CD4-positive, CD25-positive, alpha-beta regulatory T cell (primary cell): ENCODE results near the gene CAPRIN2. TPM values are rescaled to one million over a fixed set of nuclear protein-coding genes. Genes with fewer than 3 reads are reported as not detected.

Experiments
- ATAC-seq, 2 donors: fragments of 150-1000 bp; cut with Tn5 transposase; one replicate each; pipeline ENCODE4 v1.10.0; 2021; ENCODE audit warnings: low read depth in 2 of 2, moderate number of reproducible peaks in 2 of 2, moderate library complexity in 1 of 2
- DNase-seq, 3 donors: peaks; one replicate each; pipeline versions ENCODE4 v3.0.0 to v3.0.0-alpha.2; 2012 to 2022; ENCODE audit warnings: mixed read lengths in 1 of 3
- H3K27ac ChIP-seq: one replicate; pipeline ENCODE4 v1.7.0; 2013; ENCODE audit warnings: mild to moderate bottlenecking, low read length; ENCODE audit not compliant: insufficient read depth, poor library complexity, severe bottlenecking
- H3K27me3 ChIP-seq: one replicate; pipeline ENCODE4 v1.7.0; 2013; ENCODE audit warnings: low read length; ENCODE audit not compliant: control insufficient read depth, insufficient read depth
- H3K36me3 ChIP-seq: one replicate; pipeline ENCODE4 v1.7.0; 2013; ENCODE audit warnings: mild to moderate bottlenecking, low read length, moderate library complexity; ENCODE audit not compliant: control insufficient read depth, insufficient read depth
- H3K4me1 ChIP-seq: 2 replicates; pipeline ENCODE4 v1.7.0; 2013; ENCODE audit warnings: mild to moderate bottlenecking, low read length; ENCODE audit not compliant: insufficient read depth, control insufficient read depth, poor library complexity, severe bottlenecking
- H3K4me3 ChIP-seq: one replicate; pipeline ENCODE4 v1.7.0; 2013; ENCODE audit warnings: low read depth, mild to moderate bottlenecking, low read length, moderate library complexity
- H3K9me3 ChIP-seq, 2 experiments: 1 replicate in 1 of 2; 2 replicates in 1 of 2; pipeline ENCODE4 v1.7.0; 2013; ENCODE audit warnings: low read length in 2 of 2, mild to moderate bottlenecking in 1 of 2, moderate library complexity in 1 of 2; ENCODE audit not compliant: control insufficient read depth in 2 of 2
- H3K27ac Mint-ChIP-seq, 3 donors: one replicate each; pipeline ENCODE4 v1.8.0; 2020 to 2022; ENCODE audit warnings: mild to moderate bottlenecking in 3 of 3, mixed read lengths in 3 of 3, moderate library complexity in 2 of 3
- H3K27me3 Mint-ChIP-seq: one replicate; pipeline ENCODE4 v1.8.0; 2022; ENCODE audit warnings: mild to moderate bottlenecking, mixed read lengths
- H3K36me3 Mint-ChIP-seq: one replicate; pipeline ENCODE4 v1.8.0; 2020; ENCODE audit warnings: mixed read lengths
- H3K4me1 Mint-ChIP-seq, 4 donors: one replicate each; pipeline ENCODE4 v1.8.0; 2020 to 2022; ENCODE audit warnings: mixed read lengths in 4 of 4, mild to moderate bottlenecking in 1 of 4
- H3K4me3 Mint-ChIP-seq, 4 donors: one replicate each; pipeline ENCODE4 v1.8.0; 2020 to 2022; ENCODE audit warnings: mild to moderate bottlenecking in 4 of 4, mixed read lengths in 4 of 4, moderate library complexity in 3 of 4
- H3K9me3 Mint-ChIP-seq, 7 donors: one replicate each; pipeline ENCODE4 v1.8.0; 2020 to 2022; ENCODE audit warnings: mixed read lengths in 7 of 7, mild to moderate bottlenecking in 3 of 7, moderate library complexity in 2 of 7
- polyA plus RNA-seq, 4 donors: library from polyadenylated mRNA; unstranded; fragments of 300-500 nt; fragmentation: Illumina TruSeq; gene quantifications; one replicate each; pipeline ENCODE4 v1.2.3, GENCODE V29; 2021
- total RNA-seq: library from RNA; stranded (reverse); gene quantifications from one replicate; pipeline ENCODE4 v1.2.3, GENCODE V29; 2022

The CAPRIN2 gene
- total and polyA plus RNA-seq, 5 donors from 2014 or later = 5.6 to 29.9 (median 9.7) TPM

DNA sequence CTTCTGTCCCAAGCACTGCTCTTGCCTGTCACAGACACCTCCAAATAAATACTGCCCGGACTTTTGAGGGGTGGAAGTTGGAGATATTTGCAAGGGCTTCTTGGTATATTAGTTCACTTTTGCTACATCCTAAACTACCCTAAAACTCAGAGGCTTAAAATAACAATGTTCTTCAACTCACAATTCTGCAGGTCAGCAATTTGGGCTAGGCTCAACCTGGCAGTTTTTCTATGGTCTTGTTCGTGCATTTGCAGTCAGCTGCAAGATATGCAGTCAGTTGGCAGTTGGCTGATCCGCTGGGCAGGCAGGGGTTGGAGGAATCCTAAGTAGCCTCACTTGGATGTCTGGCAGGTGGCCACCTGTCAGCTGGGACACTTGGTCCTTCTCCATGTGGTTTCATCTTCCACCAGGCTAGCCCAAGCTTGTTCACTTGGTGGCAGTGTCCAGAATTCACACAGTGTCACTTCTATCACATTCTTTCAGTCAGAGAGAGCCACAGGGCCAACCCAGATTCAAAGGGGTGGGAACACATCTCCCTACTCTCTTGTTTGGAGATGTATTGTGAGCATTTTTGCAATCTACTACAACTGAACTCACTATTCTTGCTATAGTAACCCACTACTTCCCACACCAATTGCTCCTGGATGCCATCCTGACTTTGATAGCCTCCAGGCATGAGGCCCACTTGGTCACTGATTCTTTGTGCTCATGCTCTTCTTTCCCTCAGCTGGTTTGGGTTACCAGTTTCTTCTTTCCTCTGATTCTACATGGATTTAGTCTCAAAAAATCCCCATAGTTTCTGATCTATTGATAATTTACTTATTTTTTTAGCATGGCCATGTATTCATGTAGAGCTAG, 27.8 kb upstream of the CAPRIN2 start:
- Histone ChIP-seq H3K36me3 (no peaks in the 10 kb centered on the region), H3K9me3 (no peaks in the 10 kb centered on the region), H3K4me1 (no peaks in the 10 kb centered on the region), H3K27ac (no peak overlapping the region), H3K4me3 (no peak overlapping the region), H3K27me3 (peaks cover 10% of the 10 kb centered on the region)
- Mint-ChIP-seq H3K9me3 (peaks cover 0 to 4% (median 0%) of the 10 kb centered on the region in 7 donors), H3K27me3 (peaks cover 36% of the 10 kb centered on the region), H3K4me1 (no peaks in the 10 kb centered on the region), H3K27ac (no peak overlapping the region), H3K4me3 (no peak overlapping the region), H3K36me3 (no peaks in the 10 kb centered on the region)
- ATAC-seq = no peak
- DNase-seq = no peak

GRCh38 chr12:30779578-30779977, 24.8 kb upstream of the CAPRIN2 start:
- no peaks in the 10 kb centered on the region for H3K4me1 Mint-ChIP-seq

GRCh38 chr12:30779178-30779577, 24.4 kb upstream of the CAPRIN2 start:
- H3K4me3 ChIP-seq = no peak overlapping the region
- peaks cover 30% of the 10 kb centered on the region for H3K27me3 Mint-ChIP-seq
- ATAC-seq = no peak

More at GRCh38 chr12:30779578-30779977, 24.8 kb upstream of the CAPRIN2 start:
- Mint-ChIP-seq H3K9me3 (peaks cover 0 to 4% (median 2%) of the 10 kb centered on the region in 7 donors), H3K27me3 (peaks cover 32% of the 10 kb centered on the region), H3K4me3 (no peak overlapping the region), H3K36me3 (no peaks in the 10 kb centered on the region), H3K27ac (no peak overlapping the region)
- Histone ChIP-seq H3K27ac (no peak overlapping the region), H3K36me3 (no peaks in the 10 kb centered on the region), H3K9me3 (peaks cover 4 to 9% of the 10 kb centered on the region in 2 experiments), H3K4me1 (no peaks in the 10 kb centered on the region), H3K27me3 (peaks cover 12% of the 10 kb centered on the region), H3K4me3 (no peak overlapping the region)
- no peak for ATAC-seq
- DNase-seq = no peak

DNA sequence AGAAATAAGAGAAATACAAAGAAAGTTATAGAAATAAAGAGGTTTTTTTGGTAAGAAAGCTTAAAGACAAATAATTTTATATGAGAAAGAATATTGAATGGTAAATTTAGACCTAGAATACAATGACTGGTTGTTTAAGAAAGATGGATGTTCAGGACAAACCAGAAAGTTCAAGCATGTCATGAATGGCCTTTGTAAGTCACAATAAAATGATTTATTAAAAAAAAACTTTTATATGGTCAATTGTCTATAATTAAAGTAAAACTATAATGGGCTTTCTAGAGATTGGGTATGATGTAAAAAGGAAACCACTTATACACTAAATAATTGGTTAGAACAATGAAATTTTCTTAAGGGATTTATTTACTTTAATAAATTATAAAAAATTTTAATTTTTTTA, 19.8 kb upstream of the CAPRIN2 start:
- Mint-ChIP-seq H3K4me1 (no peaks in the 10 kb centered on the region), H3K9me3 (peaks cover 0 to 3% (median 0%) of the 10 kb centered on the region in 7 donors), H3K27ac (no peak overlapping the region), H3K27me3 (peaks cover 25% of the 10 kb centered on the region), H3K36me3 (no peaks in the 10 kb centered on the region), H3K4me3 (no peak overlapping the region)
- H3K9me3 ChIP-seq = peaks cover 4 to 11% of the 10 kb centered on the region in 2 experiments
- H3K27ac ChIP-seq = no peak overlapping the region
- no peaks in the 10 kb centered on the region for H3K36me3 ChIP-seq
- no peak overlapping the region for H3K4me3 ChIP-seq
- ATAC-seq = no peak
- peaks cover 5% of the 10 kb centered on the region for H3K27me3 ChIP-seq
- no peak for DNase-seq
- no peaks in the 10 kb centered on the region for H3K4me1 ChIP-seq

More at GRCh38 chr12:30779178-30779577, 24.4 kb upstream of the CAPRIN2 start:
- no peaks in the 10 kb centered on the region for H3K4me1 ChIP-seq
- no peaks in the 10 kb centered on the region for H3K36me3 ChIP-seq
- Mint-ChIP-seq H3K9me3 (peaks cover 0 to 3% (median 2%) of the 10 kb centered on the region in 7 donors), H3K4me1 (no peaks in the 10 kb centered on the region), H3K36me3 (no peaks in the 10 kb centered on the region), H3K27ac (no peak overlapping the region), H3K4me3 (no peak overlapping the region)
- peaks cover 4 to 11% of the 10 kb centered on the region in 2 experiments for H3K9me3 ChIP-seq
- no peak for DNase-seq
- H3K27ac ChIP-seq = no peak overlapping the region
- peaks cover 12% of the 10 kb centered on the region for H3K27me3 ChIP-seq

- no peak overlapping the region for H3K27ac Mint-ChIP-seq
- H3K4me1 Mint-ChIP-seq = no peaks in the 10 kb centered on the region
Measured at GRCh38 chr12:30769802-30770201, 15.1 kb upstream of the CAPRIN2 start.

GRCh38 chr12:30764251-30764650, 9.5 kb upstream of the CAPRIN2 start:
- H3K27me3 Mint-ChIP-seq = peaks cover 22% of the 10 kb centered on the region
- H3K4me1 Mint-ChIP-seq = no peaks in the 10 kb centered on the region
- Histone ChIP-seq H3K27me3 (no peaks in the 10 kb centered on the region), H3K36me3 (no peaks in the 10 kb centered on the region), H3K4me3 (no peak overlapping the region), H3K27ac (no peak overlapping the region), H3K9me3 (no peaks in the 10 kb centered on the region), H3K4me1 (no peaks in the 10 kb centered on the region)
- no peak for DNase-seq
- no peaks in the 10 kb centered on the region for H3K36me3 Mint-ChIP-seq
- ATAC-seq = no peak
- H3K9me3 Mint-ChIP-seq = peaks cover 0 to 2% (median 0%) of the 10 kb centered on the region in 7 donors
- H3K4me3 Mint-ChIP-seq = no peak overlapping the region
- no peak overlapping the region for H3K27ac Mint-ChIP-seq

More at GRCh38 chr12:30769802-30770201, 15.1 kb upstream of the CAPRIN2 start:
- peaks cover 0 to 3% of the 10 kb centered on the region in 2 experiments for H3K9me3 ChIP-seq
- no peaks in the 10 kb centered on the region for H3K4me1 ChIP-seq
- Mint-ChIP-seq H3K36me3 (no peaks in the 10 kb centered on the region), H3K27me3 (peaks cover 12% of the 10 kb centered on the region), H3K4me3 (no peak overlapping the region), H3K9me3 (no peaks in the 10 kb centered on the region)
- DNase-seq (no peak), ATAC-seq (no peak)
- peaks cover 2% of the 10 kb centered on the region for H3K27me3 ChIP-seq
- no peak overlapping the region for H3K27ac ChIP-seq
- no peak overlapping the region for H3K4me3 ChIP-seq
- no peaks in the 10 kb centered on the region for H3K36me3 ChIP-seq

- no peaks in the 10 kb centered on the region for H3K36me3 ChIP-seq
- H3K4me3 ChIP-seq = no peak overlapping the region
- ATAC-seq (no peak), DNase-seq (no peak)
- H3K9me3 ChIP-seq = no peaks in the 10 kb centered on the region
- H3K27ac ChIP-seq = no peak overlapping the region
- H3K4me1 ChIP-seq = no peaks in the 10 kb centered on the region
- no peaks in the 10 kb centered on the region for H3K27me3 ChIP-seq
- Mint-ChIP-seq H3K27me3 (peaks cover 22% of the 10 kb centered on the region), H3K4me3 (no peak overlapping the region), H3K27ac (peak overlapping the region in 1 of 3 donors; percentile 66), H3K36me3 (no peaks in the 10 kb centered on the region), H3K9me3 (peaks cover 0 to 2% (median 0%) of the 10 kb centered on the region in 7 donors), H3K4me1 (peaks cover 0 to 5% (median 0%) of the 10 kb centered on the region in 4 donors)
Measured at GRCh38 chr12:30763053-30763452, 8.3 kb upstream of the CAPRIN2 start.
